Measurements from ENCODE around the gene TMIGD2.

DNA sequence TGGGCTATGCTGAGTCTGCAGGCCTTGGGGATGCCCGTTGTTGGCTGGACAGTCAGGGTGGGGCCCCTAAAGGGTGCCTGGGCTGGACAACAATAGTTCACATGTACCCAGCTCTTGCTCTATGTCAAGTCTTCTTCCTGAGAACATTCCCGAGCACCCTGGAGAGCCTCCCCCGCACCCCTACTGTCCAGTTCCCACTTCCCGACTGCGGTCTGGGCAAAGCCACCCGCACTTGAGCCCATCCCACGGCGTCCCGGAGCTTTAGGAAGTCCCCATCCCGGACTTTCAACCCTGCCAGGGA is 40.1 kb upstream of the TMIGD2 start:
- TF ChIP-seq TARDBP (IDR thresholded peaks at IDR 0.05) (no peak), SP1 (IDR thresholded peaks at IDR 0.05) (no peak), FOXK2 (IDR thresholded peaks at IDR 0.05) (no peak), ZNF384 (IDR thresholded peaks at IDR 0.05) (no peak), FOXM1 (IDR thresholded peaks at IDR 0.05; ENCODE audit: borderline replicate concordance) (no peak), SUZ12 (IDR thresholded peaks at IDR 0.05) (no peak), FOXA1 (IDR thresholded peaks at IDR 0.05) (no peak), BHLHE40 (IDR thresholded peaks at IDR 0.05; ENCODE audit: borderline replicate concordance) (no peak), ARNT (IDR thresholded peaks at IDR 0.05) (no peak), L3MBTL2 (conservative IDR thresholded peaks at IDR 0.05) (no peak), HDGF (IDR thresholded peaks at IDR 0.05; ENCODE audit: borderline replicate concordance) (no peak), CTBP1 (IDR thresholded peaks at IDR 0.05; ENCODE audit: borderline replicate concordance) (no peak), LEF1 (IDR thresholded peaks at IDR 0.05; ENCODE audit: borderline replicate concordance) (no peak)
- TF ChIP-seq, protein P1, sequence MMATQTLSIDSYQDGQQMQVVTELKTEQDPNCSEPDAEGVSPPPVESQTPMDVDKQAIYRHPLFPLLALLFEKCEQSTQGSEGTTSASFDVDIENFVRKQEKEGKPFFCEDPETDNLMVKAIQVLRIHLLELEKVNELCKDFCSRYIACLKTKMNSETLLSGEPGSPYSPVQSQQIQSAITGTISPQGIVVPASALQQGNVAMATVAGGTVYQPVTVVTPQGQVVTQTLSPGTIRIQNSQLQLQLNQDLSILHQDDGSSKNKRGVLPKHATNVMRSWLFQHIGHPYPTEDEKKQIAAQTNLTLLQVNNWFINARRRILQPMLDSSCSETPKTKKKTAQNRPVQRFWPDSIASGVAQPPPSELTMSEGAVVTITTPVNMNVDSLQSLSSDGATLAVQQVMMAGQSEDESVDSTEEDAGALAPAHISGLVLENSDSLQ (IDR thresholded peaks at IDR 0.05): no peak
